GM18861 (cell line): ENCODE measurements around the gene CD244.

Source experiments
- ATAC-seq: cut with Tn5 transposase; IDR thresholded peaks from one replicate; pipeline ENCODE4 v1.9.1; 2021; ENCODE audit not compliant: unreplicated experiment

Gene CD244

DNA sequence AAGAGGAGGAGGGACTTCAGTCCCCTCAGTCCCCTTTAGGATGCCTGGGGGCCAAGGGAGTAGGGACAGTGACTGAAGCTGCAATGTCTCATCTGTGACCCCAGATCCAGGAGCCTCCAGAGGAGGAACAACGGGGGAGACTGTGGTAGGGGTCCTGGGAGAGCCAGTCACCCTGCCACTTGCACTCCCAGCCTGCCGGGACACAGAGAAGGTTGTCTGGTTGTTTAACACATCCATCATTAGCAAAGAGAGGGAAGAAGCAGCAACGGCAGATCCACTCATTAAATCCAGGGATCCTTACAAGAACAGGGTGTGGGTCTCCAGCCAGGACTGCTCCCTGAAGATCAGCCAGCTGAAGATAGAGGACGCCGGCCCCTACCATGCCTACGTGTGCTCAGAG, 48.4 kb downstream of the CD244 start:
- no peak for ATAC-seq

- no peak for ATAC-seq
Observed at GRCh38 chr1:160813215-160813614, 49.5 kb downstream of the CD244 start.

- no peak for ATAC-seq
Observed at GRCh38 chr1:160811147-160811546, 51.5 kb downstream of the CD244 start.

DNA sequence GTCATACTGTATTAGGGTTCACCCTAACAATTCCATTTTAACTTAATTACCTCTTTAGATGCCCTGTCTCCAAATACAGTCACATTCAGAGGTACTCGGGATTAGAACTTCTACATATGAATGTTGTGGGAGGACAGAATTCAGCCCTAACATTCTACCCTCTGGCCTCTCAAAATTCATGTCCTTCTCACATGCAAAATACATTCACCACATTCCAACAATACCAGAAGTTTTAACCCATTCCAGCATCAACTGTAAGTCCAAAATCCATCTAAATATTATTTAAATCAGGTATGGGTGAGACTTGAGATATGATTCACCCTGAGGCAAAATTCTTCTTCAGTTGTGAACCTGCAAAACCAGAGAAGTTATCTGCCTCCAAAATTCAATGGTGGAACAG, 52.2 kb downstream of the CD244 start:
- ATAC-seq: no peak

GRCh38 chr1:160808289-160808688, 54.4 kb downstream of the CD244 start:
- no peak for ATAC-seq

DNA sequence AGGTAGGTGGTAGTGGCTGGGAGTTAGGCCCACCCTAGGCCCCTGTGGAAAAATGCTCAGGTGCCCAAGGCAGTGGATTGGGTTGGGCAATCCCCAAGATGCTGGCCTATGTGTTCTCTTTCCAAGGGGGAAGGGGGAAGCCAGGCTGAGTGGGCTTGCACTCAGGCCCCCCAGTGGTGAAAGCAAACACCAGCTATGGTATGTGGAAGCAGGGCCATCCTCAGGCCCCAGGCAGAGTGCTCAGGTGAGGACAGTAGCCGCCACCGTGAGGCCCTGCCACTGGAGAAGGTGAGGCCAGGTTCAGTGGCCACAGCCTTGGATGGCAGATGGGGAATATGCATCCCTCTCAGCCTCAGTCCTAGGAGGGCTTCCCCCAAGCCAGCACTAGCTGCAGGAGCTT, 54.9 kb downstream of the CD244 start:
- ATAC-seq: no peak

- no peak for ATAC-seq
Observed at GRCh38 chr1:160807247-160807646, 55.4 kb downstream of the CD244 start.

DNA sequence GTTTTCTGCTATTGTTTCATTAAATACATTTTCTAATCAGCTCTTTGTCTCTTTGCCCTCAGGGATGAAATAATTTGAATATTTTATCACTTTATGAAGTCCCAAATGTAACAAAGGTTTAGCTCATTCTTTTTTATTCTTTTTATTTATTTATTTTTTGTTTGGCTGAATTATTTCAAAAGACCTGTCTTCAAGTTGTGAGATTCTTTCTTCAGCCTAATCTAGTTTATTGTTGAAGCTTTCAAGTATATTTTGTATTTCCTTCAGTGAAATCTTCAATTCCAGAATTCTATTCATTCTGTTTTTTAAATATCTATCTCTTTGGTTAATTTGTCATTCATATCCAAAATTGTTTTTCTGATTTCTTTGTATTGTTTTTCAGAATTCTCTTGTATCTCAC, 55.9 kb downstream of the CD244 start:
- no peak for ATAC-seq

DNA sequence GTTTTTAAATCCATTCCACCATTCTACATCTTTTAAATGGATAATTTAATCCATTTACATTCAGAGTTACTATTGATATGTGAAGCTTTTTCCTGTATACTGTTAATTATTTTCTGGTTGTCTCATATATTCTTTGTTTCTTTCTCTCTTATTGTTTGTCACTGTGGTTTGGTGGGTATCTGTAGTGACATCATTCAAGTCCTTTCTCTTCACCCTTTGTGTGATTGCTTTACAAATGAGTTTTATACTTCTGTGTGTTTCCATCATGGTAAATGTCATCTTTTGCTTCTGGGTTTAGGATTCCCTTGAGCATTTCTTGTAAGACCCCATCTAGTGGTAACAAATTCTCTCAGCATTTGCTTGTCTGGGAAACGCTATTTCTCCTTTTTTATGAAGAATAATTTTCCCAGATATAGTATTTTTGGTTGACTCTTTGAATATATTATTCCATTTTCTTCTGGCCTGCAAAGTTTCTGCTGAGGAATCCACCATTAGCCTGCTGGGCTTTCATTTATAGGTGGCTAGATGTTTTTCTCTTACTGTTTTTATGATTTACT, 56.5 kb downstream of the CD244 start:
- no peak for ATAC-seq

GRCh38 chr1:160801836-160802580, 60.7 kb downstream of the CD244 start:
- no peak for ATAC-seq

GRCh38 chr1:160800645-160801408, 61.9 kb downstream of the CD244 start:
- ATAC-seq: no peak

DNA sequence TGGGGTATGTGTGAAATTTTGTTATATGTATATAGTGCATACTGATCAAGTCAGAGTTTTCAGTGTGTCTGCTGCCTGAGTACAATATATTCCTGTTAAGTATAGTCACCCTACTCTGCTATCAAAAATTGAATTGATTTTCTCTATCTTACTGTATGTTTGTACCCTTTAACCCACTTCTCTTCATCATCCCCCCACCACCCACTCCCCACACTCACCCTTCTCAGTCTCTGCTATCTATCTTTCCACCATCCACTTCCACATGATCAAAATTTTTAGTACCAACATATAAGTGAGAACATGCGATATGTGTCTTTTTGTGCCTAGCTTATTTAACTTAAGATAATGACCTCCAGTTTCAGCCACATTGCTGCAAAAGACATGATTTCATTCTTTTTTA, 62.5 kb downstream of the CD244 start:
- no peak for ATAC-seq

DNA sequence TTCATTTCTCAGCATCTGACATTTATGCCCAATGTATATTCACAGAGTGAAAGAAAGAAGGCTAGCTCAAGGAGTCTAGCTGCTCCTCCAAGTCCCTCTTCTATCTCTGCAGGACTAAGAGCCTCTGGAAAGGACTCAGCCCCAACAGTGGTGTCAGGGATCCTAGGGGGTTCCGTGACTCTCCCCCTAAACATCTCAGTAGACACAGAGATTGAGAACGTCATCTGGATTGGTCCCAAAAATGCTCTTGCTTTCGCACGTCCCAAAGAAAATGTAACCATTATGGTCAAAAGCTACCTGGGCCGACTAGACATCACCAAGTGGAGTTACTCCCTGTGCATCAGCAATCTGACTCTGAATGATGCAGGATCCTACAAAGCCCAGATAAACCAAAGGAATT, 63.0 kb downstream of the CD244 start:
- no peak for ATAC-seq

- ATAC-seq: no peak
Observed at GRCh38 chr1:160798439-160798838, 64.2 kb downstream of the CD244 start.

DNA sequence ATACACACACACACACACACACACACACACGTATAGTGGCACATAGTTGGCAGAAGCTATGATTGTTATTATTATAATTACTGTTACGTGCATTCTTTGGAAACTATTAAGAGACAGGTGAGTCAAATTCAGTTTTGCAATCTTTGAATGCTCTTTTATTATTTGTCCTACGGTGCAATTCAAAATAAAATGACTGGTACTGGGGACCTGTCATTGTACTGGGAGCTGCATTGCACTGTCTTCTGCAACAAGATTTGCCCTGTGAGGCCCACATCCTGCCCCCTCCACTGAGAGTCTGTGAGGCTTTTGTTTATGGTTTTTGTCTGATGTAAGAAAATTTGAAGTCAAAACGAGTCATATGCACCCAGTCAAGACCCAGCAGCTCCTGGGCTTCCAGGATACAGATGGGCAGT, 64.8 kb downstream of the CD244 start:
- ATAC-seq: no peak

- ATAC-seq: peak; percentile 32
Observed at GRCh38 chr1:160797271-160797709, 65.4 kb downstream of the CD244 start.

- ATAC-seq: peak; percentile 62
Observed at GRCh38 chr1:160795951-160796383, 66.7 kb downstream of the CD244 start, which contains the start of gene LY9. Gene LY9 (plus strand): TSS chr1:160796174. CDS start chr1:160796188, 14 bp downstream.

GRCh38 chr1:160794376-160794775, 68.3 kb downstream of the CD244 start:
- ATAC-seq: no peak

DNA sequence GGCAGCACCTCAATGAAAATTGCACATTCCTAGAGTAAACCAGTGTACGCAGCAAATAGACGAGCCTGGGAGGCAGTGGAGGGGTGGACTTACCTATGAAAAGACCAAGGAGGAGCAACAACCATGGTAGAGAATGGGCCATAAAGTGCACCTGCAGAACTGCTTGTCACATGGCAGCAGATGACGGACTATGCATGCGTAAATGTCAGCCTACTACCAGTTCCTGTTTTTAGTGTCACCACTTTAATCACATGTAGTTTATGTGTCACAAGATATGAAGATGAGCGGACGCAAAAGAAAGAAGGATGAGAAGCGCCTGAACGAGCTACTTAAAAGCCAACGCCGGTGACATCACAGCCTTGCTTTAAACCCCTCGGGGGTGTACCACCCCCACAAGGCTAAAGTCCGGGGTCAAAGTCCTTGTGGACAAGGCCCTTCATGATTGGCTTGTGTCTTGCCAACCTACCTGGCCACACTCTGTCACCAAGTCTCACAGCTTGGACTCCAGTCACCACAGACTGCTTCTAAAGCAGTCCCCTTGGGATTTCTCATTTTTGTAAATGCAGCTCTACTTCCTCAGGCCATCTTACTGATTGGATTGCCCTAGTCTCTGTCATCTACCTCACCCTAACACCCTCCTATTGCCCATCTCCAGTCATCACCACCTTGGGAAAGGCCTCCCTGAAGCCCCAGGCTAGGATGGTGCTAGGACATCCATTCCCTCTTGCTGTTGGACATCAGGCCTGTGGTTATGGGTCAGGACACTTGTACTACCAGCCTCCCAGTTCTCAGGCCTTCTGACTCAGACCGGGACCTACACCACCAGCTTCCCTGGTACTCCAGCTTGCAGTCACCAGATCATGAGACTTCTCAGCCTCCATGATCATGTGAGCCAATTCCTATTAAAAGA, 72.7 kb downstream of the CD244 start:
- ATAC-seq: peak; percentile 82

GRCh38 chr1:160789051-160789701, 73.5 kb downstream of the CD244 start:
- no peak for ATAC-seq
